ENCODE measurements around the gene GABRB3.
"Not testable (repeated sequence)": the region's sequence is repeated elsewhere in the genome, so short reads cannot be mapped to it uniquely, and the experiment has no call there.

GABRB3 gene

GRCh38 chr15:26736502-26737248 lies 36.2 kb downstream of the GABRB3 start:
- DNase-seq (ENCODE audit: low read depth) = no peak

GRCh38 chr15:26731965-26732364 lies 40.9 kb downstream of the GABRB3 start:
- DNase-seq (ENCODE audit: low read depth) = no peak

- no peak for DNase-seq (ENCODE audit: low read depth)
These were observed 43.3 kb downstream of the GABRB3 start for GRCh38 chr15:26729581-26729980.

GRCh38 chr15:26729030-26729429 lies 43.8 kb downstream of the GABRB3 start:
- DNase-seq (ENCODE audit: low read depth) = no peak

GRCh38 chr15:26724381-26725150 lies 48.3 kb downstream of the GABRB3 start:
- DNase-seq (ENCODE audit: low read depth) = no peak

GRCh38 chr15:26722621-26723160 lies 50.2 kb downstream of the GABRB3 start:
- DNase-seq (ENCODE audit: low read depth) = no peak

- DNase-seq (ENCODE audit: low read depth) = no peak
These were observed 51.5 kb downstream of the GABRB3 start for GRCh38 chr15:26721232-26721967.

GRCh38 chr15:26720546-26720945 lies 52.3 kb downstream of the GABRB3 start:
- DNase-seq (ENCODE audit: low read depth) = no peak

- not testable (repeated sequence) for DNase-seq (ENCODE audit: low read depth)
These were observed 53.0 kb downstream of the GABRB3 start for GRCh38 chr15:26719866-26720265.

GRCh38 chr15:26716069-26716468 lies 56.8 kb downstream of the GABRB3 start:
- DNase-seq (ENCODE audit: low read depth) = no peak

GRCh38 chr15:26713498-26713897 lies 59.4 kb downstream of the GABRB3 start:
- no peak for DNase-seq (ENCODE audit: low read depth)

GRCh38 chr15:26712335-26712734 lies 60.5 kb downstream of the GABRB3 start:
- no peak for DNase-seq (ENCODE audit: low read depth)

- DNase-seq (ENCODE audit: low read depth) = no peak
These were observed 61.4 kb downstream of the GABRB3 start for GRCh38 chr15:26711445-26711844.

GRCh38 chr15:26702381-26702780 lies 70.5 kb downstream of the GABRB3 start:
- DNase-seq (ENCODE audit: low read depth) = no peak

- no peak for DNase-seq (ENCODE audit: low read depth)
These were observed 74.3 kb downstream of the GABRB3 start for GRCh38 chr15:26698555-26698954.

GRCh38 chr15:26697913-26698312 lies 75.0 kb downstream of the GABRB3 start:
- DNase-seq (ENCODE audit: low read depth) = no peak

GRCh38 chr15:26691249-26691648 lies 81.6 kb downstream of the GABRB3 start:
- DNase-seq (ENCODE audit: low read depth) = no peak

GRCh38 chr15:26690778-26691177 lies 82.1 kb downstream of the GABRB3 start:
- no peak for DNase-seq (ENCODE audit: low read depth)

GRCh38 chr15:26689462-26689861 lies 83.4 kb downstream of the GABRB3 start:
- DNase-seq (ENCODE audit: low read depth) = no peak

GRCh38 chr15:26686547-26687187 lies 86.2 kb downstream of the GABRB3 start:
- no peak for DNase-seq (ENCODE audit: low read depth)

GRCh38 chr15:26682598-26683164 lies 90.2 kb downstream of the GABRB3 start:
- DNase-seq (ENCODE audit: low read depth) = no peak

- DNase-seq (ENCODE audit: low read depth) = no peak
These were observed 92.9 kb downstream of the GABRB3 start for GRCh38 chr15:26679927-26680326.
